ENCODE results near the gene DYNLRB2.
A peak's percentile ranks its signal among the peaks of the same experiment; 100 is the strongest.

The DYNLRB2 gene

GRCh38 chr16:80563066-80563465 lies 22.3 kb downstream of the DYNLRB2 start:
- no peak for DNase-seq (ENCODE audit: low read depth)
- no peak overlapping the region for H3K4me3 ChIP-seq (ENCODE audit: low read length)
- TF ChIP-seq, protein P1, sequence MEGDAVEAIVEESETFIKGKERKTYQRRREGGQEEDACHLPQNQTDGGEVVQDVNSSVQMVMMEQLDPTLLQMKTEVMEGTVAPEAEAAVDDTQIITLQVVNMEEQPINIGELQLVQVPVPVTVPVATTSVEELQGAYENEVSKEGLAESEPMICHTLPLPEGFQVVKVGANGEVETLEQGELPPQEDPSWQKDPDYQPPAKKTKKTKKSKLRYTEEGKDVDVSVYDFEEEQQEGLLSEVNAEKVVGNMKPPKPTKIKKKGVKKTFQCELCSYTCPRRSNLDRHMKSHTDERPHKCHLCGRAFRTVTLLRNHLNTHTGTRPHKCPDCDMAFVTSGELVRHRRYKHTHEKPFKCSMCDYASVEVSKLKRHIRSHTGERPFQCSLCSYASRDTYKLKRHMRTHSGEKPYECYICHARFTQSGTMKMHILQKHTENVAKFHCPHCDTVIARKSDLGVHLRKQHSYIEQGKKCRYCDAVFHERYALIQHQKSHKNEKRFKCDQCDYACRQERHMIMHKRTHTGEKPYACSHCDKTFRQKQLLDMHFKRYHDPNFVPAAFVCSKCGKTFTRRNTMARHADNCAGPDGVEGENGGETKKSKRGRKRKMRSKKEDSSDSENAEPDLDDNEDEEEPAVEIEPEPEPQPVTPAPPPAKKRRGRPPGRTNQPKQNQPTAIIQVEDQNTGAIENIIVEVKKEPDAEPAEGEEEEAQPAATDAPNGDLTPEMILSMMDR (conservative IDR thresholded peaks at IDR 0.05; ENCODE audit: low read depth, low read length): no peak

DNA sequence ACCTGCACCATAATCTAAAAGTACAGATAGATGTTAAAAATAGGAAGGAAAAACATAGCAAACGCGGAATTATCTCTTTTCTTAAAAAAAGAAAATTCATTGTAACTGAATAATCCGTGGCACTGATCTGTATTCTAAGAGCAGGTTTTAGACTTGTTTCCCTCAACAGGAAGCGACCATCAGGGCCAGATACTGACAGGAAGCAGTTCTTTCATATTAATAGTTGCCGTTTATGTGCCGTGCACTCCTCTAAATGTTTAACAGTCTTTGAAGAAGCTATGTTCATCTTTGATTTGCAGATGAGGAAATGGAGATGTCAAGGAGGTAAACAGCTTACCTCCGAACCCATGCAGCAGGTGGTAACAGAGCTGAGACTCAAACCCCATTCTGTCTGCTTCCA lies 23.6 kb downstream of the DYNLRB2 start:
- no peak for DNase-seq (ENCODE audit: low read depth)
- TF ChIP-seq, protein P1 (conservative IDR thresholded peaks at IDR 0.05; ENCODE audit: low read depth, low read length): no peak
- H3K4me3 ChIP-seq (ENCODE audit: low read length): no peak overlapping the region

GRCh38 chr16:80569440-80570105 lies 28.8 kb downstream of the DYNLRB2 start:
- TF ChIP-seq, protein P1 (conservative IDR thresholded peaks at IDR 0.05; ENCODE audit: low read depth, low read length): no peak
- H3K4me3 ChIP-seq (ENCODE audit: low read length): no peak overlapping the region
- peak; percentile 30 for DNase-seq (ENCODE audit: low read depth)

GRCh38 chr16:80570106-80570478 lies 29.3 kb downstream of the DYNLRB2 start:
- TF ChIP-seq, protein P1 (conservative IDR thresholded peaks at IDR 0.05; ENCODE audit: low read depth, low read length): no peak
- peak; percentile 35 for DNase-seq (ENCODE audit: low read depth)
- H3K4me3 ChIP-seq (ENCODE audit: low read length): no peak overlapping the region

DNA sequence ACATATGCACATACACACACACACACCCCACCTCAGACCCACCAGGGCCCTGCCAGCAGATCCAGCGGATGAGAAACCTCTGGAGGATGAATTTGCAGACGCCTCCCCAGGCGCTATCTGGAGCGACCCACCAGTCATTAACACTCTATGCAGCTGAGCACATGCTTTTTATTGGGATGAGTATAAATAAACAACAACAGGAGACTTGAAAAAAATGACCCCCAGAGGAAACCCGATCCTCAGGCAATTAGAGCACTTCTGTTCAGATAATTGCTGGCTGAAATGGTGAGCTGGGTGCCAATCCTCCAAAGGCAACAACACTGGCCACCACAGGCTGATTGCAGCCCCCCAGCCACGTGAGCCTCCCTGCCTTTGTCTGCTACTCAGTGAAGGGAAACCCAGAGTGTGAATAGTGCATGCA lies 32.9 kb downstream of the DYNLRB2 start:
- no peak for DNase-seq (ENCODE audit: low read depth)
- no peak overlapping the region for H3K4me3 ChIP-seq (ENCODE audit: low read length)
- TF ChIP-seq, protein P1 (conservative IDR thresholded peaks at IDR 0.05; ENCODE audit: low read depth, low read length): no peak

DNA sequence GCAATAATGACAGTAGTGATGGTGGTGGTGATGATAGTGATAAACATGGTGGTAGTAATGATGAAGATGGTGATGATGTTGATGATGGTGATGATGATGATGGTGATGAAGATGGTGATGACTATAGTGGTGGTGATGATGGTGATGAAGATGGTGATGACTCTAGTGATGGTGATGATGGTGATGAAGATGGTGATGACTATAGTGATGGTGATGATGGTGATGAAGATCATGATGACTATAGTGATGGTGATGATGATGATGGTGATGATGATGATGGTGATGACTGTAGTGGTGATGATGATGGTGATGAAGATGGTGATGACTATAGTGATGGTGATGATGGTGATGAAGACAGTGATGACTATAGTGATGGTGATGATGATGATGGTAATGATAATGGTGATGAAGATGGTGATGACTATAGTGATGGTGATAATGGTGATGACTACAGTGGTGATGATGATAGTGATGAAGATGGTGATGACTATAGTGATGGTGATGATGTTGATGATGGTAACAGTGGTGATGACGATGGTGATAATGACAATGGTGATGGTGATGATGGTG lies 35.6 kb downstream of the DYNLRB2 start:
- no peak overlapping the region for H3K4me3 ChIP-seq (ENCODE audit: low read length)
- DNase-seq (ENCODE audit: low read depth): no peak
- TF ChIP-seq, protein P1 (conservative IDR thresholded peaks at IDR 0.05; ENCODE audit: low read depth, low read length): no peak
